DOHH2 (cell line): ENCODE results near the gene MIPOL1.

Source experiments
- EZH2phosphoT487 ChIP-seq: fragments of 200-600 bp; sonication (generic); IDR thresholded peaks from 2 replicates; pipeline ENCODE4 v1.6.1; 2017; ENCODE audit warnings: borderline replicate concordance, mild to moderate bottlenecking, antibody characterized with exemption, low read length, moderate library complexity, mixed read lengths
- TF ChIP-seq, protein P1 (sequence below): fragments of 200-600 bp; sonication (generic); IDR thresholded peaks from one replicate; pipeline ENCODE4 v1.5.1; 2014; ENCODE audit warnings: antibody characterized with exemption, mild to moderate bottlenecking, low read depth, low read length; ENCODE audit not compliant: poor library complexity, severe bottlenecking

DNA sequence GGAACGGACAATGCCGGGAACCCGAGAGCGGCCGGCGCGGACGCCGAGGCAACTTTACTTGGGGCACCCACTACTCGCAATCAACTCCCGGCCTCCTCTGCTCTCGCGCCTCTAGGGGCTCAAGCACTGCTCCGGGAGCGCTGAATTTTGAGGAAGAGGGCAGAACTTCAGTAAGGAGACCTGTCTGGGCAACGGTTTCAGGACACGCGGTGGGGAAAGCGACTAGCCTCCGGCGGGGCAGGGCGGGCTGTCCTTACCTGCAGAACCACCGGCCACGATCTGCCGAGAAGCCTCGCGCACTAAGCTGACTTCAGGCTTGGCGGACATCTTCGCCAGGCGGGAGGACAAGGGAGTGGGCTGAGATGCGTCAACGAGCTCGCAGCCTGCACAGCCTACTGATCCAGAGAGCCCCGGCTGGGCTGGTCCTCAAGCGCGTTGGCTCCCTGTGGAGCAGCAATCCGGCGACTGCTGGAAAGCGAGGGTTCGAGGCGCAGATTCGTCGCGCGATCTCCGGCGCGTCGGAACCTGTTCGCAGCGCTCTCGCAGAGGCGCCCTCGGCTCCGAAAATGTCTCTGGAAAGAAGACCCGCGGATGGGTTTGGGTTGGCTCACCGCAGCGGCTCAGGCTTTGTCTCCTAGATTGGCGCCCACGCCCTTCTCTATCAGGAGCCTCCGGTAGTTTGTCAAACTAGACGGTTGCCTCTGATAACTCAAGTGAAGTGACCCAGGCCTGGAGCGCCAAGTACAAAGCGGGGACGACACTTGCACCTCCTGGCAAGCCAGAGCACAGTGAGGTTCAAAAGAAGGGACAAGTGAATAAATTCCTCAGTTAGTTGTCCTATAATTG lies 25.5 kb upstream of the MIPOL1 start, which contains the start of gene SLC25A21:
- TF ChIP-seq, protein P1, sequence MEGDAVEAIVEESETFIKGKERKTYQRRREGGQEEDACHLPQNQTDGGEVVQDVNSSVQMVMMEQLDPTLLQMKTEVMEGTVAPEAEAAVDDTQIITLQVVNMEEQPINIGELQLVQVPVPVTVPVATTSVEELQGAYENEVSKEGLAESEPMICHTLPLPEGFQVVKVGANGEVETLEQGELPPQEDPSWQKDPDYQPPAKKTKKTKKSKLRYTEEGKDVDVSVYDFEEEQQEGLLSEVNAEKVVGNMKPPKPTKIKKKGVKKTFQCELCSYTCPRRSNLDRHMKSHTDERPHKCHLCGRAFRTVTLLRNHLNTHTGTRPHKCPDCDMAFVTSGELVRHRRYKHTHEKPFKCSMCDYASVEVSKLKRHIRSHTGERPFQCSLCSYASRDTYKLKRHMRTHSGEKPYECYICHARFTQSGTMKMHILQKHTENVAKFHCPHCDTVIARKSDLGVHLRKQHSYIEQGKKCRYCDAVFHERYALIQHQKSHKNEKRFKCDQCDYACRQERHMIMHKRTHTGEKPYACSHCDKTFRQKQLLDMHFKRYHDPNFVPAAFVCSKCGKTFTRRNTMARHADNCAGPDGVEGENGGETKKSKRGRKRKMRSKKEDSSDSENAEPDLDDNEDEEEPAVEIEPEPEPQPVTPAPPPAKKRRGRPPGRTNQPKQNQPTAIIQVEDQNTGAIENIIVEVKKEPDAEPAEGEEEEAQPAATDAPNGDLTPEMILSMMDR, result no peak
- no peak for TF ChIP-seq EZH2phosphoT487
